Measurements from ENCODE around the gene CCT7.
"Not testable (repeated sequence)": the region's sequence is repeated elsewhere in the genome, so short reads cannot be mapped to it uniquely, and the experiment has no call there.

CCT7 gene

DNA sequence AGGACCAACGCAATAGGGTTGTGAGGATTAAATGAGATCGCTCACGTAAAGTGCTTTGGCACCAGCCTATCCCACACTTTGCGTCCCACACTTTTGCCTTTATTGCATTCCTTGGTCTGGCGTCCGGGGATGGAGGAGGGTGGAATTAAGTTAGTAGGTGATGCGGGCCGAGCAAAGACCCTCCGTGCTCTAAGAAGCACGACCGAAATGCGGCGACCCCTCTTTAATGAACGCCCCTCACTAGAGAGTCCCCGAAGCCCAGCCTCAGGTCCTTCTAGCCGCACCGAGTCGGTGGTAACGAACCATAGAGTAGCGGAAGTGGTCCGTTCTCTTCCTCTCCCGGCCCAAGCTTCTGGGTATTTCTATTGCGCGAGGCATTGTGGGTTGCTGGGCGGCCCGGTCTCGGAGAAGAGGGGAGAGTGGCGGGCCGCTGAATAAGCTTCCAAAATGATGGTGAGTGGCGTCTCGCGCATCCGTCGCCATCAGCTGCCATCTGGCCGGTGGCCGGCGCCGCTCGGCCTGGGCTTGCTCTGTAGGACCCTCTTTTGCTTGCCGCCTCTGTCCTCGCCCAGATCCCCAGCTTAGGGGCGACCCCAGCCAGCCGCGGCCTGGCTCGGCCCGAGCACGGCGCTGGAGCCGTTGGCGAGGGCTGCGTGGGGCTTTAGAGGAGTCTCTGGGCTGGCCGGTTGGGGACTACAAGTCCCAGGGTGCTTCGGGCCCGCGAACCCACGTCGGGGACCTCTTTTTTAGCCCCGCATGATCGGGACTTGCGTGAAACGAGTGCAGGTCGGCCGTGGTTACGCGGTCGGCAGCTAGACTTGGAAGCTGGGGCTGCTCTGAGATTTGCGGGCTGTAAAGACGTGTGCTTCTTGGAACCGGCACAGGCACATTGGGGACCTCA, at the start of gene CCT7:
CCT7 (plus strand) TSS at position 377 of the 901 bp plus-strand sequence; CDS start at position 448, 71 bp downstream.
- DNase-seq: peak; percentile 68 to 96 (median 90)

DNA sequence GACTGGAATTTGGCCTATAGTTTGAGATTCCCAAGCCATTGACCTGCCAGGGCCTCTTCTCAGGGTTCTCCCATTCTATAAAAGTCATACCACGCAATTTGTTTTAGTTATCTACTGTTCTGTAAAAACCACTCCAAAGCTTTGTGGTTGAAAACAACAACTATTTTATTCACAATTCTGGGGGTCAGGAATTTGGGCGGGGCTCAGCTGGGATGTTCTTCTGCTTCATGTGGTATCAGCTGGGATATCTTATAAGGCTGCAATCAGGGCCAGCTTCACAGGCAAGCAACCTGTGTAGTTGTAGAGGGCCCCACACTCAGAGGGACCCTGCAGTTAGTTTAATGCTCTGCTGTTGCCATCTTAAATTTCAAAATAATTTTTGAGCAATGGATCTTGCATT, 48.1 kb upstream of the CCT7 start:
- no peak for DNase-seq

DNA sequence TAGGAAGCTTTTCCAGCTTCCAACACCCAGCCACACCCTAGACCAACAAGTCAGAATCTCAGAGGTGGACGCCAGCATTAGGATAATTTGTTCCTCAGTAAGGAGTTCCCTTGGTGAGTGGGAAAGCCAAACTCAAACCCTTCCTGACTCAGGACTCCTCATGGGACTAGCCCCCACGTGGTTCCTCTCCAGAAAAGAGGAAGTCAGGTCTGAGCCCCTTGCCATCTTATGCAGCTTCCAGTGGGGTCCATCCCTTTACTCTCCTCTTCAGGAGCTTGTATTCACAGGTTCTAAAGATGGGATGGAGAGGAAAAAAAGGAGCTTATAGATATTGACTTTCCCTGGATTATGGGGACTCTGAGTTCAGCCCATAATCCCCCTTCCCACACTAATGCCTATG, 46.6 kb upstream of the CCT7 start:
- DNase-seq: no peak

DNA sequence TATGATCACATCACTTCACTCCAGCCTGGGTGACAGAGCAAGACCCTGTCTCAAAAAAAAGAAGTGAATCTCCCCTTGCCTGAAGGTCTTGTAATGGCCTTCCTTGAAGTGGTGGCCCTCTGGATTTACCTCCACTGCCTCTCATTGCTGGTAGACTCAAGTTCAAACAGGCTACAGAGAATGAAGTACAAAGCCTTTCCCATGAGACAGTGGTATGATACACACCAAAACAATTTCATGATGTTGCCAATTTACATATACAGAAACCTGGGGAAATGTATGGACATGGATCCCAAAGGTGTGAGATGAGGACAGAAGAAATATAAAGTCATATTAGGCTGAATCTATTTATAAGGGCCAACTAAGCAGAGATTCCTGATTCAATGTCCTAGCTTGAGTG, 36.5 kb upstream of the CCT7 start:
- no peak for DNase-seq

DNA sequence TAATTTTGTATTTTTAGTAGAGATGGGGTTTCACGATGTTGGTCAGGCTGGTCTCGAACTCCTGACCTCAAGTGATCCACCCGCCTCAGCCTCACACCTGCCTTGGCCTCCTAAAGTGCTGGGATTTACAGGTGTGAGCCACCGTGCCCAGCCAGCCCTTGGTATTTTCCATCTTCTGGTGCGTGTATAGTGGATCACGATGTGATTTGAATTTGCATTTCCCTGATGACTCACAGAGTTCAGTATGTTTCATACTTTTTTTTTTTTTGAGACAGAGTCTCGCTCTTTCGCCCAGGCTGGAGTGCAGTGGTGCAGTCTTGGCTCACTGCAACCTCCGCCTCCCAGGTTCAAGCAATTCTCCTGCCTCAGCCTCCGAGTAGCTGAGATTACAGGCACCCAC, 33.8 kb upstream of the CCT7 start:
- not testable (repeated sequence) for DNase-seq

DNA sequence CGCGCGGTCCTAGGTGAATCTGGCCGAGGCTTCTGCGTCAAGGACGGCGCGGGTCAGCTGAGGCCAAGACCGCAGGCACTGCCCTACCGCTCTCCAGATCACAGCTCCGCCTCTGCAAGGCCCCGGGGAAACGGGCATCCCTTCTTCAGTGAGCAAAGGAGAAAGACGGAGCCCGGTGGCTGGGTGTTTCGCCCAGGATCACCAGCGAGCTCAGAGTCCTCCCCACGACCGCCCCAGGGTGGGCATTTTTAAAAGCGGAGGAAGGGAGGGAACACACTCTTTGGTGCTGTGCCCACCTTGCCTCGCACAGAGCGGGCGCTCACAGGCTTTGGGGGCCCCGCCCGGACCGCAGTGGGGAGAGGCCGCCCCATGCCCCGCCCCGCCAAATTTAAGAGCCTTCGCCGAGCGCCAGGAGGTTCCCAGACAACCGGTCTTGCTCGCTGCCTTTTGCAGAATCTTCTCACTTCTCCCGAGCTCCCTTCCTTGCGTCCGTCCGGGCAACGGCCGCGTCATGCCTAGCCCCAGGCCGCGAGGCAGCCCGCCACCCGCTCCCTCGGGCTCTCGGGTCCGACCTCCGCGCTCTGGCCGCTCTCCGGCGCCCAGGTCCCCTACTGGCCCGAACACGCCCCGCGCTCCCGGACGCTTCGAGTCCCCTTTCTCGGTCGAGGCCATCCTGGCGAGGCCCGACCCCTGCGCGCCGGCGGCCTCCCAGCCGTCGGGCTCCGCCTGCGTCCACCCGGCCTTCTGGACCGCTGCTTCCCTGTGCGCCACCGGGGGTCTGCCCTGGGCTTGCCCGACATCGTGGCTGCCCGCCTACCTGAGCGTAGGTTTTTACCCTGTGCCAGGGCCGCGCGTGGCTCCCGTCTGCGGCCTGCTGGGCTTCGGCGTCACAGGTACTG, 31.7 kb upstream of the CCT7 start, which contains the start of gene NOTO:
NOTO (plus strand) TSS at position 419 of the 899 bp plus-strand sequence; CDS start at position 512, 93 bp downstream.
- no peak for DNase-seq

DNA sequence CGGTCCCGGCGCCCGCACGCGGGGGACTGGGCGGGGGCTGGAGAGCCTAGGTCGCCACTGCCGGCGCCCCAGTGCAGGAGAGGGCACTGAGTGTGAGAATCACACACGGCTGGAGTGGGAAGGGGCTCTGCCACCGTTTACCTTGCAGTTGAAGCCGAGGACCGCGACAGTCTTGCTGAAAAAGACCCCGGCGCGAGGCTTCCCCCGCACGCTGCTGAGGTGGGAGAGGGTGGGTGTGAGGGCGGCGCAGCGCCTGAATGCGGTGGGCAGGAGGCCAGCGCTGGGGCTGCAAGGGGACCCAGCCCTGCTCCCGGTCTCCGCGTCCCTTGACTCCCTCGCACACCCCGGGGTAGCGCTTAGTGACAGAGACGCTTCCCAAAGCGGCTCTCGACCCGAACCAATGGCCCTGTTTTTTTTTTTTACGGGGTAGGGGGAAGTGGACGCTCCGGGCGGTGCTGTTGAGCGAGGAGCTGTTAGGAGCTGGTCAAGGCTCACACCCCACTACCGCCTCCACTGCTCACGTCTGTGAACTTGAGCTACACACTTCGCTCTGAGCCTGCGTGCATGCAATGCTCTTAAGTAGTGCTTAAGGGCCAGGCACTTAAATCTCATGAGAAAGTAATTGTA, 30.9 kb upstream of the CCT7 start:
- DNase-seq: no peak

DNA sequence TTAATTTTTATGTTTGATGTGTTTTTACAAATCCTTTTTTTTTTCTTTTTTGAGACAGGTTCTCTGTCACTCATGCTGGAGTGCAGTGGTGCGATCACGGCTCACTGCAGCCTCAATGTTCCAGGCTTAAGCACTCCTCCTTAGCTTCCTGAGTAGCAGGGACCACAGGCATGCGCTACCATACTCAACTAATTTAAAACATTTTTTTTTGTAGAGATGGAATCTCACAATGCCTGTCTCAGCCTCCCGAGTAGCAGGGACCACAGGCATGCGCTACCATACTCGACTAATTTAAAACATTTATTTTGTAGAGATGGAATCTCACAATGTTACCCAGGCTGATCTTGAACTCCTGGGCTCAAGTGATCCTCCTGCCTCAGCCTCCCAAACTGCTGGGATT, 28.5 kb upstream of the CCT7 start:
- no peak for DNase-seq

DNA sequence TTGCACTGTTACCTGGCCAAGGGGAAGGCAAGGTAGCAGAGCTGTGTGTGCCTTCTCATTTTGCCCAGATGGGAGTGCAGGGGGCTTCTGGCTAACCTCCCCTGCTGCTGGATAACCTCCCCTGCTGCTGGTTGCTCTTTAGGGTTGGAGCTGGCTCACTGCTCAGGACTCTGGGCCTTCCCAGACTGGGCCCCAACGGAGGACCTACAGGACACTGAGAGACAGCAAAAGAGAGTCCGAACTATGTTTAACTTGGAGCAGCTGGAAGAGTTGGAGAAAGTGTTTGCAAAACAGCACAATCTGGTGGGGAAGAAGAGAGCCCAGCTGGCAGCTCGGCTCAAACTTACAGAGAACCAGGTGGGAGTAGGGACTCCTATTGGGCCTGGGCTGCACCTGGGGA, 25.9 kb upstream of the CCT7 start:
- no peak for DNase-seq

DNA sequence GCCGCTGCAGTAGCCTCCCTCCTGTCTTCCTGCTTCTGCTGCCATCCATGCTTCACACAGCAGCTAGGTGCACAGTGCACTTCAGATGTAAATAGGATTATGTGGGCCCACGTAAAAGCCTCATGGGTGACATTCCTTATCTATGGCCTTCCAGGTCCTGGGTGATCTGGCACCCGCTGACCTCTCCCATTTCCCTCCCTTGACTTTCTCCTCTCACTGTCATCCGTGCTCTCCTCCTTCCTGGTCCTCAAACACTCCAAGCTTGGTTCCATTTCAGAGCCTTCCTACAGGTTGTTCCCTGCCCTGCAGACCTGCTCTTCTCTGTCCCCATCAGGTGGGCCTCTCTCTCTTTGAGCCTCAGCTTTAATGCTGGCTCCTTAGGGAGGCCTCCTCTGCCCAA, 24.1 kb upstream of the CCT7 start:
- DNase-seq: no peak

DNA sequence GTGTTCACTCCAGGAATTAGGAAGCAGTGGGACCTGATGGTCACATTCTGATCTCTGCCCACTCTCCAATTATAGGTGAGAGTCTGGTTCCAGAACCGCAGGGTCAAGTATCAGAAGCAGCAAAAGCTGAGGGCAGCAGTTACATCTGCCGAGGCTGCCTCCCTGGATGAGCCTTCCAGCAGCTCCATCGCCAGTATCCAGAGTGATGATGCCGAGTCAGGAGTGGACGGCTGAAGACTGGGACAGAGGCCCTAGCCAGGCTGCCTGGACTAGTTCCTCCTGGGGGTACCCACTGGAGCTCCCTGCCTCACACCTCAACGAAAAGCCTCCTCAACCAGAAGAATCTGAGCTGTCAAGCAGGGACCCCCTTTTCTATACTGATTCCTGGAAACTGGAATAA, 23.4 kb upstream of the CCT7 start:
- DNase-seq: no peak

DNA sequence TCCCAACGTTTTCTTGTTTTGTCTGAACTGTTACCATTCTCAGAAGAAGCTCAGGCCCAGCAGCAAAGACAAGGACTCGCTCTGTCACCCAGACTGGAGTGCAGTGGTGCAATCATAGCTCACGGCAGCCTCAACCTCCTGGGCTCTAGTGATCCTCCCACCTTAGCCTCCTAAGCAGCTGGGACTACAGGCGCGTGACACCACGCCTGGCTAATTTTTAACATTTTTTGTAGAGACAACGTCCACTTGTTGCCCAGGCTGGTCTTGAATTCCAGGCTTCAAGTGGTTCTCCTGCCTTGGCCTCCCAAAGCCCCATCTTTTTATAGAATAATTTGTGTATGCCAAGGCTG, 22.0 kb upstream of the CCT7 start:
- no peak for DNase-seq

DNA sequence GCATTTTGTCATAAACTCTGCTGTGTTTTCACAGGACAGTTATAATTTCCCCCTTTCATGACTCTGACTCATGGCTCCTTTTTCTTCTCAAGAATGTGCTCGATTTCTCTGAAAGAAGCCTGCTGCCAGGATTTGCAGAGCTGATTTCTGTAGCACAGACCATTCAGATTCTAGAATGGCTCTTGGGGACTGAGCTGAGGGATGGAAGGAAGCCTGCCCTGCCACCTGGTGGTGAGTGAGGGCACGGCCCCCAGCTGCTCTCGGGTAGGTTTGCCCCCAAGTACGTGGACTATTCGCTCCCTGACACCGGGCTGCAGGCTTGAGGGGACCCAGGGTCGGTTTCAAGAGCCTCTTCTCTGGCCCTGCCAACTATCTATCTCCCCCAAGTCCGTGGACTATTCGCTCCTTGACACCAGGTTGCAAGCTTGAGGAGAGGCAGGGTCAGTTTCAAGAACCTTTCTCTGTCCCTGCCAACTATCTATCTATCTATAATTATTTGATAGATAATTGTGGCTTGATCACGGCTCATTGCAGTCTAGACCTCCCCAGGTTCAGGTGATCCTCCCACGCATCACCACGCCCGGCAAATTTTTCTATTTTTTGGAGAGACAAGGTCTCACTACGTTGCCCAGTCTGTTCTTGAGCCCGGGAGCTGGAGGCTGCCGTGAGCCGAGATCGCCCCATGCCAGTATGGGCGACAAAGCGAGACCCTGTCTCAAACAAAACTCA, 21.5 kb upstream of the CCT7 start:
- peak in 45 of 56 donors; percentile 7 to 78 (median 37) for DNase-seq

DNA sequence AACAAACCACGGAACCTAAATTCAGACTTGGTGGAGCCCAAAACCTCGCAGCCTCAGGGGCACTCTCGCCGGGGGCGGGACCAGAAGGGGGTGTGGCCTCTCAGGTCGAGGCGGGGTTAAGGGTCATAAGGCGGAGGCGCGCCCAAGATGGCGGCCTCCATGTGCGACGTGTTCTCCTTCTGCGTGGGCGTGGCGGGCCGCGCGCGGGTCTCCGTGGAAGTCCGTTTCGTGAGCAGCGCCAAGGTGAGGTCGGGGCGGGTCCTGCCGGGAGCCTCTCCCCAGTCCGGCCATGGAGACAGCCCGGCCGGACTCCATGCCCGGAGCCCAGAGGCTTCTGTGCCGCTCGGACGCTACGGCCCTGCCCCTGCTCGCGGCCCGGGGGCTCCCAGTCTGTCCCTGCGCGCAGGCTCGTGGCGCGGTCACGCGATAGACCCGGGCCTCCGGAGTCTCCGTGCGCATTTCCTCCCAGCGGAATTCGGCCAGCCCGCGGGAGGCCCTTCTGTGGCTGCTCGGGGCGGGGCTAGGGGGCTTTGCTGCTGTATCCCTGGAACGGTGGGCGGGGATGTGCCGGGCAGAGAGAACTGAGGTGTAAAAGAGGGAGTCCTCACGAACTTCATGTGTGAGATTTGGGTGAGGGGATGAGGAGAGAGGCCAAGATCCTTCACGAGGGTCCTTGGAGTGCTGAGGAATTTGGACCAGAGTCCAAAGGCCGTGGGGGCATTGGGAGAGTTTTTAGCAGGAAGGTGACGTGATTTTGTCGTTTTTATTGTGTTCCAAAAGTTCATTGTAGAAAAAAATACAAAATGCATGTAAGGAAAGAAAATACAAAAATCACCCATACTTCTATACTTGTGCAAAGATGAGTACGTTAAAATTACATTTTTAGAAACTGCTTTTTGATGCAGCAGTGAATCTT, 19.7 kb upstream of the CCT7 start, which contains the start of gene SMYD5:
SMYD5 (plus strand) TSS at position 126 of the 916 bp plus-strand sequence; CDS start at position 148, 22 bp downstream.
- peak in 54 of 56 donors; percentile 30 to 90 (median 72) for DNase-seq

DNA sequence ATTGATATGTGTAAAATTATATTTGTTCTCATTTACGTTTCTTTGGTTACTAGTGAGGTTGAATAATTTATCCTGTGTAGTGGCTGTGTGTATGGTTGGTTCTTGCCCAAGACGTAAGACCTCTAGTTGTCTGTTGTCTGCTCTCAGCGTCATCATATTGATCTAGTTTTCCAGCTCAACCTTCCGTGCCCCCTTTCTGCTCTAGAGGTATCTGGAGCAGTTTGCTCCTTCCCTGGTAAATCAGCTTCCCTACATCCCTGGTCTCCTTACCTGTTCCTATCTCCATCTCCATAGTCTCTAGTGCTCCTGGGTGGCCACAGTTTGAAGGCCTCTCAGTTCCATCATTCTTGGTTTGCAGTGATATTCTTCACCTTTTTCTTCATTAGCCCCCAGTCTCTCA, 18.9 kb upstream of the CCT7 start:
- DNase-seq: no peak

DNA sequence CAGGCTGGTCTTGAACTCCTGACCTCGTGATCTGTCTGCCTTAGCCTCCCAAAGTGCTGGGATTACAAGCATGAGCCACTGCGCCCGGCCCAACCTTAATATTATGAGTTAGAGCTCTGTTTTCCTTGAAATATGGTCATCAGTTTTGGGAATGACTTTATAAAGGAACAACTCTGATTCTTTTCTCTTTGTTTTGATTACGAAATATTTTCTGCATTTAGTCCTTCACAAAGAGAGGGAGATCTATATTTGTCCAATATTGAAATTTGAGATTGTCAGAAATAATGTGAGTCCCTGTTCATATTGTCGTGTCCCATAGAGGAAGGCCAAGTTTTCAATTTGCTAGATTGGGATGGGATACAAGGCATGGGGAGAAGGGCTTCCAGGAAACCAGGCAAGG, 16.9 kb upstream of the CCT7 start:
- no peak for DNase-seq

DNA sequence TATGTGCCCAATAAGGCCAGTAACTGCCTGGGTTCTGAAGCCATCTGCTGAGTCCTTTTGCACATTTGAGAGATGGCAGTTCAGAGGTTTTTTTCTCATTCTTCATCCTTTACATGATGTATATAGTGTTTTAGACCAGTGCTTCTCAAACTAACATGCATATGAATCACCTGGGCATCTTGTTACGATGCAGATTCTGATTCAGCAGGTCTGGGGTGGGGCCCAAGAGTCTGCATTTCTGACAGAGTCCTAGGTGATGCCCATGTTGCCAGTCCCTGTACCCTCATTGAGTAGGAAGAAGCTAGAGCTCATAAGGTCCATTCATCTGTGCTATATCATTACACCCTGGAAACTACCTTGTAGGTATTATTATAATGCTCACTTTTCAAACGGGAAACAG, 16.3 kb upstream of the CCT7 start:
- DNase-seq: no peak

DNA sequence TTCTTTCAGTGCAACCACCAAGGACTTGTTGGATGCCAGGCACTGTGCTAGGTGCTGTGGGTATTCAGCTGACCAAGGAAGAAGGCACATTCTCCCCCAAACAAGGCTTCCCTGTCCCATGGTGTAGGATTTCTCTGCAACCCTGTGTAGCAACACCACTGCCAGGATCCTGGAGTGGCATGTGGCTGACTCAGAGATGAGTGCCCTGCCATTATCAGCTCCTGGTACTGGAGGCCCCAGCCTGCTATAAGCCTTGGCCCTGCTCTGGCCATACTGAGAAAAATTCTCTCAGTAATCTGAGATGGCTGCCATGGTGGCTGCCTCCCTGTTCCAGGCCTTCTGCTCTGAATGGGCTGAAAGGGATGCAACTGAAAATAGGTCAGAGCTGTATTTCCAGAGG, 15.8 kb upstream of the CCT7 start:
- DNase-seq: no peak

DNA sequence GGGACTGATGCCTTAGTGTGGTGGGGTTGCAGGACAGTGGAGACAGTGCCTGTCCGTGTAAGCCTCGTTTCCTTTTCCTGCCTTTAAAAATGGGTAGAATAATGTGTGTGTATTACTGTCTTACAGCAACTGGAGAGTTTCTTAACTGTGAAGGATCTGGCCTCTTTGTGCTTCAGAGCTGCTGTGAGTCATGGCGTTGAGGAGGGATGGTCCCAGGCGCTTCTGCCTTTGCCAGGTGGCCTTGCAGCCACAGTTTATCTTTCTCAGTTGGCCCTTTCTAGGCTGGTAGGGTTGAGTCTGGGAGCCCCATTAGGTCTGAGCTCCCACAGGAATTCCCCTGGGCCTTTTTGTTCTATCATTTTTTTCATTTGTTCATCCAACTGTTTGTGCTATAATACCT, 10.3 kb upstream of the CCT7 start:
- DNase-seq: no peak
